WTC11 (cell line): Measurements from ENCODE around the gene IL36RN. TPM values are rescaled to one million over a fixed set of nuclear protein-coding genes. Genes with fewer than 3 reads are reported as not detected.

Experiments
- ATAC-seq: fragments of 200-7000 bp; cut with Tn5 transposase; 2 replicates; pipeline ENCODE4 v1.10.0; 2021; ENCODE audit warnings: mild to moderate bottlenecking, moderate library complexity
- CTCF ChIA-PET: fragments of 300-600 bp; sonication (Branson Sonifier 250); formaldehyde crosslinking; loops from one replicate; lab custom pipeline; 2021; ENCODE audit warnings: antibody characterized with exemption; lab: Charles Lee
- POLR2A ChIA-PET: fragments of 350-600 bp; sonication (Branson Sonifier 250); formaldehyde crosslinking; loops from one replicate; lab custom pipeline; 2021; ENCODE audit warnings: antibody characterized with exemption; lab: Charles Lee
- DNase-seq: peaks from one replicate; pipeline ENCODE4 v3.0.0; 2021; ENCODE audit warnings: low spot score
- H3K27ac Mint-ChIP-seq: 2 replicates; pipeline ENCODE4 v1.8.0; 2021; ENCODE audit warnings: mixed read lengths
- H3K27me3 Mint-ChIP-seq: 2 replicates; pipeline ENCODE4 v1.8.0; 2021; ENCODE audit warnings: low read depth, mild to moderate bottlenecking, moderate library complexity, mixed read lengths
- H3K36me3 Mint-ChIP-seq: 2 replicates; pipeline ENCODE4 v1.8.0; 2021; ENCODE audit warnings: mixed read lengths
- H3K4me1 Mint-ChIP-seq: 2 replicates; pipeline ENCODE4 v1.8.0; 2022; ENCODE audit warnings: mixed read lengths
- H3K4me3 Mint-ChIP-seq: 2 replicates; pipeline ENCODE4 v1.8.0; 2021; ENCODE audit warnings: mild to moderate bottlenecking, moderate library complexity, mixed read lengths
- H3K9me3 Mint-ChIP-seq: 2 replicates; pipeline ENCODE4 v1.8.0; 2021; ENCODE audit warnings: mixed read lengths
- AR ChIP-seq: fragments of 250-450 bp; sonication (Bioruptor Pico); IDR thresholded peaks from 2 replicates; pipeline ENCODE4 v1.9.0; 2021; ENCODE audit warnings: mild to moderate bottlenecking
- GTF2I ChIP-seq: fragments of 250-450 bp; sonication (Bioruptor Pico); conservative IDR thresholded peaks from 2 replicates; pipeline ENCODE4 v1.4.0; 2021; ENCODE audit warnings: mild to moderate bottlenecking
- NFATC4 ChIP-seq: fragments of 250-450 bp; sonication (Bioruptor Pico); IDR thresholded peaks from 2 replicates; pipeline ENCODE4 v1.9.0; 2021; ENCODE audit warnings: mild to moderate bottlenecking
- STAT6 ChIP-seq: sonication (generic); formaldehyde crosslinking; conservative IDR thresholded peaks from 2 replicates; pipeline ENCODE4 v1.8.1; 2023; ENCODE audit warnings: mild to moderate bottlenecking, low read depth, missing genetic modification reagents, moderate library complexity
- ZNF425 ChIP-seq: fragments of 250-450 bp; sonication (Bioruptor Pico); conservative IDR thresholded peaks from 2 replicates; pipeline ENCODE4 v1.9.0; 2021; ENCODE audit warnings: mild to moderate bottlenecking
- total RNA-seq: library from RNA; stranded (reverse); gene quantifications from 3 replicates; pipeline ENCODE4 v1.2.3, GENCODE V29; 2021
- TF ChIP-seq, protein P1 (sequence below): sonication (generic); formaldehyde crosslinking; IDR thresholded peaks from 2 replicates; pipeline ENCODE4 v1.8.1; 2022; ENCODE audit warnings: mild to moderate bottlenecking, missing genetic modification reagents, moderate library complexity, borderline replicate concordance
- TF ChIP-seq, protein P2 (sequence below): sonication (generic); formaldehyde crosslinking; IDR thresholded peaks from 2 replicates; pipeline ENCODE4 v1.8.0; 2022; ENCODE audit warnings: mild to moderate bottlenecking, missing genetic modification reagents
- TF ChIP-seq, protein P3 (sequence below): sonication (generic); formaldehyde crosslinking; IDR thresholded peaks from 2 replicates; pipeline ENCODE4 v1.8.1; 2023; ENCODE audit warnings: mild to moderate bottlenecking, missing genetic modification reagents, borderline replicate concordance

The IL36RN gene
- total RNA-seq, 1 experiment from 2014 or later: not detected

GRCh38 chr2:113067681-113068080 is 8.7 kb downstream of the IL36RN start, which contains the start of gene IL1F10 (continued):
- TF ChIP-seq AR (CRISPR knock-in tag) (no peak), NFATC4 (CRISPR knock-in tag) (no peak), ZNF425 (no peak), STAT6 (CRISPR knock-in tag) (no peak)
- TF ChIP-seq, protein P1, sequence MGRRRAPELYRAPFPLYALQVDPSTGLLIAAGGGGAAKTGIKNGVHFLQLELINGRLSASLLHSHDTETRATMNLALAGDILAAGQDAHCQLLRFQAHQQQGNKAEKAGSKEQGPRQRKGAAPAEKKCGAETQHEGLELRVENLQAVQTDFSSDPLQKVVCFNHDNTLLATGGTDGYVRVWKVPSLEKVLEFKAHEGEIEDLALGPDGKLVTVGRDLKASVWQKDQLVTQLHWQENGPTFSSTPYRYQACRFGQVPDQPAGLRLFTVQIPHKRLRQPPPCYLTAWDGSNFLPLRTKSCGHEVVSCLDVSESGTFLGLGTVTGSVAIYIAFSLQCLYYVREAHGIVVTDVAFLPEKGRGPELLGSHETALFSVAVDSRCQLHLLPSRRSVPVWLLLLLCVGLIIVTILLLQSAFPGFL (CRISPR knock-in tag): no peak

DNA sequence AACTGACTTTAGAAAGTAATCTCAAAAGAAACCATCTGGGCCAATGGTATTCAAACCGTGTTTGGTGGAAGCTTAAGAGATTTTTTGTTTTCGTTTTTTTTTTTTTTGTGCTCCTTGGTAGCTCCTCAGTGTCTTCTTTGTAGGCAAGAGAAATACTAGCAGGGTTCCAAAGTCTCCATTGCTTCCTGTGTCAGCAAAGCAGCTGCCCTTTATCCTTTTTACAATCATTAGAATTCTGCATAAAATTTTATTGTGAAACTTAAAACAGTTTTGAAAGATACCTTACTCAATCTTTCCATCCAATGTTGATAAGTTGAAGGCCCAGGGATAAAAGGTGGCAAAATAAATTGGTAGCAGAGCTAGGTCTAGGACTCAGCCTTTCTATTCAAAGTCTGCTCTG is 9.3 kb downstream of the IL36RN start:
- no peak for DNase-seq
- TF ChIP-seq, protein P2, sequence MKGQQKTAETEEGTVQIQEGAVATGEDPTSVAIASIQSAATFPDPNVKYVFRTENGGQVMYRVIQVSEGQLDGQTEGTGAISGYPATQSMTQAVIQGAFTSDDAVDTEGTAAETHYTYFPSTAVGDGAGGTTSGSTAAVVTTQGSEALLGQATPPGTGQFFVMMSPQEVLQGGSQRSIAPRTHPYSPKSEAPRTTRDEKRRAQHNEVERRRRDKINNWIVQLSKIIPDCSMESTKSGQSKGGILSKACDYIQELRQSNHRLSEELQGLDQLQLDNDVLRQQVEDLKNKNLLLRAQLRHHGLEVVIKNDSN (CRISPR knock-in tag): no peak
- TF ChIP-seq GTF2I (CRISPR knock-in tag): no peak
- TF ChIP-seq, protein P3, sequence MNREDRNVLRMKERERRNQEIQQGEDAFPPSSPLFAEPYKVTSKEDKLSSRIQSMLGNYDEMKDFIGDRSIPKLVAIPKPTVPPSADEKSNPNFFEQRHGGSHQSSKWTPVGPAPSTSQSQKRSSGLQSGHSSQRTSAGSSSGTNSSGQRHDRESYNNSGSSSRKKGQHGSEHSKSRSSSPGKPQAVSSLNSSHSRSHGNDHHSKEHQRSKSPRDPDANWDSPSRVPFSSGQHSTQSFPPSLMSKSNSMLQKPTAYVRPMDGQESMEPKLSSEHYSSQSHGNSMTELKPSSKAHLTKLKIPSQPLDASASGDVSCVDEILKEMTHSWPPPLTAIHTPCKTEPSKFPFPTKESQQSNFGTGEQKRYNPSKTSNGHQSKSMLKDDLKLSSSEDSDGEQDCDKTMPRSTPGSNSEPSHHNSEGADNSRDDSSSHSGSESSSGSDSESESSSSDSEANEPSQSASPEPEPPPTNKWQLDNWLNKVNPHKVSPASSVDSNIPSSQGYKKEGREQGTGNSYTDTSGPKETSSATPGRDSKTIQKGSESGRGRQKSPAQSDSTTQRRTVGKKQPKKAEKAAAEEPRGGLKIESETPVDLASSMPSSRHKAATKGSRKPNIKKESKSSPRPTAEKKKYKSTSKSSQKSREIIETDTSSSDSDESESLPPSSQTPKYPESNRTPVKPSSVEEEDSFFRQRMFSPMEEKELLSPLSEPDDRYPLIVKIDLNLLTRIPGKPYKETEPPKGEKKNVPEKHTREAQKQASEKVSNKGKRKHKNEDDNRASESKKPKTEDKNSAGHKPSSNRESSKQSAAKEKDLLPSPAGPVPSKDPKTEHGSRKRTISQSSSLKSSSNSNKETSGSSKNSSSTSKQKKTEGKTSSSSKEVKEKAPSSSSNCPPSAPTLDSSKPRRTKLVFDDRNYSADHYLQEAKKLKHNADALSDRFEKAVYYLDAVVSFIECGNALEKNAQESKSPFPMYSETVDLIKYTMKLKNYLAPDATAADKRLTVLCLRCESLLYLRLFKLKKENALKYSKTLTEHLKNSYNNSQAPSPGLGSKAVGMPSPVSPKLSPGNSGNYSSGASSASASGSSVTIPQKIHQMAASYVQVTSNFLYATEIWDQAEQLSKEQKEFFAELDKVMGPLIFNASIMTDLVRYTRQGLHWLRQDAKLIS (CRISPR knock-in tag): no peak
- TF ChIP-seq, all 79 proteins: peak for 0
- Mint-ChIP-seq H3K4me1 (no peaks in the 10 kb centered on the region), H3K36me3 (no peaks in the 10 kb centered on the region), H3K4me3 (no peak overlapping the region), H3K9me3 (peaks cover 34% of the 10 kb centered on the region), H3K27me3 (peaks cover 40% of the 10 kb centered on the region), H3K27ac (no peak overlapping the region)
- CTCF ChIA-PET: interaction anchor here (1.1 to 1.4 kb wide), 2 partner anchors 11 to 109 kb away, joined by 3 to 7 read pairs; no protein-coding TSS in a partner anchor
- no peak for ATAC-seq
- POLR2A ChIA-PET: no interaction called here
